ENCODE results near the gene GPAM.

DNA sequence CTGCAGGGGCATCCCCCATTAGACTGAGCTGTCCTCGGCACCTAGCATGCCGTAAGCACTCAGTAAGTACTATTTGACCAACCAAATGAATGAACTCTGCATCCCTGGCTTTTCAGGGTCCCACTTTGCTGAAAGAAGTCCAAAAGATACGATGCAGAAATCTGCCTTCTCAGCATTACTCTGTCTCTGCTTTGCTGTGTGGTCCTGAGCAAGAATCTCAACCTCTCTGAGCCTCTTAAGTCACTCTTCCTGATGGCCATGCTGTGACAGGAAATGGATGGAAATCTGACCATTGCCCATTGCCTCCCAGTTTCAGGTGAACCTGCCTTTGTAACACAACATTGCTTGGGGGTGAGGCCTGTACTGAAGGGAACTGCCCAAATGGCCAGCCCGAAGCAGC, 48.0 kb downstream of the GPAM start:
- TF ChIP-seq, protein P1, sequence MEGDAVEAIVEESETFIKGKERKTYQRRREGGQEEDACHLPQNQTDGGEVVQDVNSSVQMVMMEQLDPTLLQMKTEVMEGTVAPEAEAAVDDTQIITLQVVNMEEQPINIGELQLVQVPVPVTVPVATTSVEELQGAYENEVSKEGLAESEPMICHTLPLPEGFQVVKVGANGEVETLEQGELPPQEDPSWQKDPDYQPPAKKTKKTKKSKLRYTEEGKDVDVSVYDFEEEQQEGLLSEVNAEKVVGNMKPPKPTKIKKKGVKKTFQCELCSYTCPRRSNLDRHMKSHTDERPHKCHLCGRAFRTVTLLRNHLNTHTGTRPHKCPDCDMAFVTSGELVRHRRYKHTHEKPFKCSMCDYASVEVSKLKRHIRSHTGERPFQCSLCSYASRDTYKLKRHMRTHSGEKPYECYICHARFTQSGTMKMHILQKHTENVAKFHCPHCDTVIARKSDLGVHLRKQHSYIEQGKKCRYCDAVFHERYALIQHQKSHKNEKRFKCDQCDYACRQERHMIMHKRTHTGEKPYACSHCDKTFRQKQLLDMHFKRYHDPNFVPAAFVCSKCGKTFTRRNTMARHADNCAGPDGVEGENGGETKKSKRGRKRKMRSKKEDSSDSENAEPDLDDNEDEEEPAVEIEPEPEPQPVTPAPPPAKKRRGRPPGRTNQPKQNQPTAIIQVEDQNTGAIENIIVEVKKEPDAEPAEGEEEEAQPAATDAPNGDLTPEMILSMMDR (IDR thresholded peaks at IDR 0.05; ENCODE audit: borderline replicate concordance, extremely low read depth, low read length, poor library complexity, severe bottlenecking): no peak
- TF ChIP-seq EZH2 (IDR thresholded peaks at IDR 0.05; ENCODE audit: borderline replicate concordance, low read depth, low read length, severe bottlenecking): no peak
